Left hindlimb (tissue), 1 donor: ENCODE measurements around the gene KRTCAP3.
"Not testable (repeated sequence)": the region's sequence is repeated elsewhere in the genome, so short reads cannot be mapped to it uniquely, and the experiment has no call there.

Source experiments
- DNase-seq: peaks from one replicate; pipeline ENCODE4 v3.0.0-alpha.2; 2018

Gene KRTCAP3, protein sequence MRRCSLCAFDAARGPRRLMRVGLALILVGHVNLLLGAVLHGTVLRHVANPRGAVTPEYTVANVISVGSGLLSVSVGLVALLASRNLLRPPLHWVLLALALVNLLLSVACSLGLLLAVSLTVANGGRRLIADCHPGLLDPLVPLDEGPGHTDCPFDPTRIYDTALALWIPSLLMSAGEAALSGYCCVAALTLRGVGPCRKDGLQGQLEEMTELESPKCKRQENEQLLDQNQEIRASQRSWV

DNA sequence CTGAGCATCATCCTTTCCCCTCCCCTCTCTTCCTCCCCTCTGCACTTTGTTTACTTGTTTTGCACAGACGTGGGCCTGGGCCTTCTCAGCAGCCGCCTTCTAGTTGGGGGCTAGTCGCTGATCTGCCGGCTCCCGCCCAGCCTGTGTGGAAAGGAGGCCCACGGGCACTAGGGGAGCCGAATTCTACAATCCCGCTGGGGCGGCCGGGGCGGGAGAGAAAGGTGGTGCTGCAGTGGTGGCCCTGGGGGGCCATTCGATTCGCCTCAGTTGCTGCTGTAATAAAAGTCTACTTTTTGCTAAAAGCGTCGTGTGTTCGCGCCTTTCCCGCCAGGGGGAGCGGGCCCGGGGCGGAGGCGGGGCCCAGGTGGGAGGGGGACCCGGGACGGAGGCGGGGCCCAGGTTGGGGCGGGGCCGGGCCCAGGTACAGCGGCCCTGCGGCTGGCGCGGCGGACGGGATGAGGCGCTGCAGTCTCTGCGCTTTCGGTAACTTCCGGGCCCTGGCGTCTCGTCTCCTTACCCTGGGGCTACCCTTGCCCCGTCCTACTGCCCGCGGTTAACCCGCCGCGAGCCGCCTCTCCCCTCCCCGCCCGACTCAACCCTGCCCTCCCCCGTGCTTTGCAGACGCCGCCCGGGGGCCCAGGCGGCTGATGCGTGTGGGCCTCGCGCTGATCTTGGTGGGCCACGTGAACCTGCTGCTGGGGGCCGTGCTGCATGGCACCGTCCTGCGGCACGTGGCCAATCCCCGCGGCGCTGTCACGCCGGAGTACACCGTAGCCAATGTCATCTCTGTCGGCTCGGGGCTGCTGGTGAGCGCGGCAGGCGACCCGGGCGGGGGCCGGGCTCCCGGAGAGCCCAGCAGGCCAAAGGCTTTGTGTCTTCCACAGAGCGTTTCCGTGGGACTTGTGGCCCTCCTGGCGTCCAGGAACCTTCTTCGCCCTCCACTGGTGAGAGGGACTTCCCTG, at the start of gene KRTCAP3:
KRTCAP3 (plus strand) TSS at position 424 of the 962 bp plus-strand sequence; CDS start at position 456, 32 bp downstream.
- DNase-seq, result no peak

DNA sequence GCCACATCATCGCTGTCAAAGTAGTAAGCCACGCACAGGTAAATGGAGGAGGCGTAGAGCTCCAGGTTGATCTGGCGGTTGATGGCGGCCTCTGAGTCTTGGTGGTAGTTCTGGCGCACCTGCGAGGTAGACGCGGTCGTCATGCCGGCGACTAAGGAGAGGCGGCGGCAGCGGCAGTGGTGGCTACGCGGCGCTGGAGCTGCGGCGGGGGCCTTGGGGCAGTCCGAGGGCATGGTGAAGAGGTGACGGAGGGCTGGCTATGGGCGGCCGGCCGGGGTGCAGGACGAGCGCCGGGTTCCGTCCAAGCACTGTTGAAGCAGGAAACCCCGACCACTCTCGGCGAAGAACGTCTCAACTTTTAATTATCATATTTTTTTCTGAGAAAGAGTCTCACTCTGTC, 49.0 kb upstream of the KRTCAP3 start:
- DNase-seq, result no peak

DNA sequence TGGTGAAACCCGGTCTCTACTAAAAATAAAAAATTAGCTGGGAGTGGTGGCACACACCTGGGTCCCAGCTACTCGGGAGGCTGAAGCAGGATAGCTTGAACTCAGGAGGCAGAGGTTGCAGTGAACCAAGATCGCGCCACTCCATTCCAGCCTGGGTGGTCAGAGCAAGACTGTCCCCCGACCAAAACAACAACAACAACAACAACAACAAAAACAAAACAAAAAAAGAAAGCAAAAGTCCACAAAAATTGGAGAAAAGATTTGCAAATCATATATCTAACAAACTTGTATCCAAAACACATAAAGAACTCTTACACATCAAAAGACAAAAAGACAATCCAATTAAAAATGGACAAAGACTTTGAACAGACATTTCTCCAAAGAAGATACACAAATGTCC, 43.2 kb upstream of the KRTCAP3 start:
- no peak for DNase-seq

DNA sequence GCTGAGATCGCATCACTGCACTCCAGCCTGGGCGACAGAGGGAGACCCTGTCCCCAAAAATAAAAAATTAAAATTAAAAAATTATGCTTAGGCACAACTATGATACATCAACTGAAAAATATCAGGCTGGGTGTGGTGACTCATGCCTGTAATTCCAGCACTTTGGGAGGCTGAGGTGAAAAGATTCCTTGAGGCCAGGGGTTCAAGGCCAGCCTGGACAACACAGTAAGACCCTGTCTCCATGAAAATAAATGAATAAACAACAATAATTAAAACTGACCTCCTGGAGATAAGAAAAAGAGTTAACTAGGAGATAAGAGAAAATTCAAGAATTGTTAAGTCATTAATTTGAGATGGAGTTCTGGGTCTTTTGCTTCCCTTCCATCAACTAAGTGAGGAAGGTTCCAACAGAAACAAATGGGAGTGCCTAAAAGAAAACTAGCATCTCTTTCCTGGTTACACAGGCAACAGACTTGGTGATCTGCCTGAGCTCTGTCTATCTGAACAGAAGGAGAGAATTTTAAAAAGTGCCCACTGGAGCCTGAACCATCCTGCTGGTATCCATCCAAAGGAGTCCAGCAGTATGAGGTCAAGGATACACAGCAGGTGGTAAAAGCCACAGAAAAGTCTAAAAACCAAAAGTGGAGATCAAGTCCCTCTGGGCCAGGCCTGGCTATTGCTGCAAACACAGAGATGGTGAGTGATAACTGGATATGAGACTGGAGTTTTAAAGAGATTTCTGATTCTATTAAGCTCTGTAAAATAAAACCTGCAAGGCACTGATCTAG, 41.6 kb upstream of the KRTCAP3 start:
- DNase-seq, result no peak

DNA sequence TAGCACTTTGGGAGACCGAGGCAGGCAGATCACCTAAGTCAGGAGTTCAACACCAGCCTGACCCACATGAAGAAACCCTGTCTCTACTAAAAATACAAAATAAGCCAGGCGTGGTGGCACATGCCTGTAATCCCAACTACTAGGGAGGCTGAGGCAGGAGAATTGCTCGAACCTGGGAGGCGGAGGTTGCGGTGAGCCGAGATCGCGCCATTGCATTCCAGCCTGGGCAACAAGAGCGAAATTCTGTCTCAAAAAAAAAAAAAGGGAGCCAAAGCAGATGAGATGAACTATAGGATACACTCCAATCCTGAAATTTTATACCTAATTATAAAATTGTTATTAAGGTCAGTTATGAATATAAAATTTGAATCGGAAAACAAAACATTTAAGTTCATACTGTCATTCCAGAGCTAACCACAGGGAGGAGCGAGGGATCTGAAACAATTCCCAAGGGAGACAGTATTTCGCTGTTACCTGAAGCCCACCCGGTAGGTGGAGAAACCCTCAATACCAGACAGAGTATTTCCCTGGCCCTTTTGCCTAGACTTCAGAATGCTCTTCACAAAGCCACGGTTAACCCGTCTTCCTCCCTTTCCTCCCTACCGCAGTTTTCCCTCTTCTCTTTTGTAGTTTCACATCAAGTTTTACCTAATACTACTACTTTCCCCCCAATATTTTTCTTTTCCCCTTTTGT, 34.2 kb upstream of the KRTCAP3 start:
- no peak for DNase-seq

DNA sequence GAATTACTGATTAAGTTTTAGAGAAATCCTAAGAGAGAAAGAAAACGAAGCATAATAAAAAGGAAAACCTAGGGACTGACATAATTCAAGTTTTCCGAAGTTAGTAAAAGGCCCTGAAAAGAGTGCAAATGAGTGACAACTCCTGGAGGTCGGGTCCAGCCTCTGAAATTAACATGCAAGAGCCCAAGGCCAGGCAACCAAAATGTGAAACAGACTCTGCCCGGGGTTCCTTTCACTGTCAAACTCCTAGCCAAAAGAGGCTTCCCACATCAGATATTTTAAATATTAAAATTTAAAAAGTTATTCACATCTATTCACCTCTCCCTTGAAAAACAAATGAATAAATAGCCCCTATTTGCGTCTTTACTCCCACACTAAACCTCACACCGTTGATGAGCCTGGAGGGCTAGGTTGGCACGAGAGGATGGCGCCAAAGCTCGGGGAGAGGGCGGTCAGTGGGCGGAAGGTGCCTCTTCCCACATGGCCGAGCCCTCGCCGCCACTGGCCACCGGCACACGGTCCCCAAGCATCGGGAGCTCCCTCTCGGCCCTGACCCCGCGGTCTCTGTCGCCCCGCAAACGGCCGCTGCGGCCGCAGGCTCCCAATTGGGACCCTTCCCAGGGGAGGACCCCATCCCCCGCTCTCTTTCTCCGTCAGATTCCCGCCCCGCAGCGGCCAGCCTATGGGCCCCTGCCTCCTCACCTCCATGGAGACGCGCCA, 33.4 kb upstream of the KRTCAP3 start:
- no peak for DNase-seq

DNA sequence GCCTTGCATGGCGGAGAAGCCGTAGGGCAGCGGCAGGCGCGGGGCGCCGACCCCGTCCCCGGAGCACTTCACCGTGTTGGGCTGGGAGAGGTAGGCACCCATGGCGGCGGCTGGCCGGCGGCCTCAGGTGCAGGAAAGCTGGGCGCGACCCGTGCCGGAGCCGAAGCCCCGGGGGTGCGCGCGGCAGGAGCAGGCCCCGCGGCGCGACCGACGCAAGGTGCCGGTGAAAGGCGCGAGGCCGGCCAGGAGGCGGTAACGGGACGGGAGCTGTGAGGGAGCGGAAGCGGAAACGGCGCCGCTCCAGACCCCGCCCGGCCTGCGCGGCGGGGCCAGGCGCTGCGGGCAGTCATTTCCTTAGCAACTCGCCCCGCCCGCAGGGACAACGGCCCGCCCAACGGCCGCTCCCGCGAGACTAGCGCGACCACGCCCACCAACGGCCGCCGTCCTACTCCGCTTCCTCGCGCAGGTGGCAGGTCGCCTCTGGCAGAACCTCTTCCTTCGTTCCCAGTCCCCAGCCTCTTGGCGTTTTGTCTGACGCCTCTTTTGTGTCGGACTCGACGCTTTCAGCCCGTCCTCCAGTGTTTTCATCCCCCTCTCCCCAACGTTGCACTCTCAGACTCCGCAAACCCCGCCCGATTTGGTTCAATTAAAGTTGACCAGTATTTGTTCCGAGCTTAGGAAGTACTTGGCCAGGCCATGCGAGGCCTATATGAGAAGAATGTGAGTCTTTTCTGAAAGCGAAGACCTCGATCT, 32.7 kb upstream of the KRTCAP3 start, which contains the start of gene PPM1G:
PPM1G (minus strand) TSS at position 271 of the 753 bp plus-strand sequence; CDS start at position 102, 169 bp downstream.
- DNase-seq, result peak; percentile 95

DNA sequence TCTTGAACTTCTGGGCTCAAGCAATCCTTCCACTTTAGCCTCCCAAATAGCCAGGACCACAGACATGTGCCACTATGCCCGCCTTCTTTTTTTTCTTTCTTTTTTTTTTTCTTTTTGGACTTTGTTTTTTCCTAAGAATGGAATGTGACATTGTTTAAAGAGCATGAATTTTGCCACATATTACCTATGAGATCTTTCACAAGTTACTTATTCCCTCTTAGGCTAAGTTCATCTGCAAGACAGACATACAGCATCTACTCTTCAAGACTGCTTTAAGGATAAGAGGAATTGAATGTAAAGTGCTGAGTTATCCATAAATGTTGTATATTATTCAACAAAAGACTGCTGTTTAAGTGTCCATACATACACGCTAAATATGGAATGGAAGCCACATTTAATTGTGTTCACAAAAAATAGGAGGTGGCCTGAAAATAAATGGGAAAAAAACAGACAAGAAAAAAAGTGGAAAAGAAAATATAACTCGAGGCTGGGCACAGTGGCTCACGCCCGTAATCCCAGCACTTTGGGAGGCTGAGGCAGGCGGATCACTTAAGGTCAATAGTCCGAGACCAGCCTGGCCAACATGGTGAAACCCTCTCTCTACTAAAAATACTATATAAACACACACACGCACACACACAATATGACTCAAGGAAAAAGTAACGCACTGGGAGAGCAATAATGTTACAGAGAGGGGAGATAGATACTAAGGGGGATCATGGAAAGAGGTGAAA, 29.6 kb upstream of the KRTCAP3 start:
- no peak for DNase-seq

DNA sequence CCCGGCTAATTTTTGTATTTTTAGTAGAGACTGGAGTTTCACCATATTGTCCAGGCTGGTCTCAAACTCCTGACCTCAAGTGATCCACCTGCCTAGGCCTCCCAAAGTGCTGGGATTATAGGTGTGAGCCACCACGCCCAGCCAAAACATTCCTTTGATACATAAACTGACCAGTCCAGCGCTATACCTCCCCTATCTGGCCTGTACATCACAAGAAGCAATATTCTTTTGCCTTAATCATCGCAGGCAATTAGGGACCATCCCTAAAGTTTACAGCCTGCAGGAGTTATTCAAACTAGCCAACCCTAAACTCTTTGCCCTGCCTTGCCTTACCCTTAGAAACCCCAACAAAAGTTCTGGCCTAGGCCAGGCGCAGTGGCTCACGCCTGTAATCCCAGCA, 26.0 kb upstream of the KRTCAP3 start:
- DNase-seq, result no peak

DNA sequence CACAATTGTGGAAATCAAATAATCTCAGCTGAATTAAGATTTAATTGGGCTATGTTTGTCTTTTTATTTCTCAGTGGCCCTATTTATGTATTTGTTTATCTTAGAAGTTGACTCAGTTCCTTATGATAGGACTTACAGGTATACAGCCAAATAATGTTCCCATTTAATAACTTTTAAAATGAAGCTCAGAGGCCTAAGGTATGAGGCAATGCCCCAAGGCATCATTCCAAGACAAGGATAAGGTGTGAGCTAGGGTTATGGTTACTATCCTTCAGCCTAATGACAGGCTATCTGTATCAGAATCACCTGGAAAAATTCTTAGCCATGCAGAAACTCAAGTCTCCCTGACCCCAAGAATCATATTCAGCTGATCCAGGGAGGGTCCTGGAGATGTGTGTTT, 21.2 kb upstream of the KRTCAP3 start:
- DNase-seq, result no peak

DNA sequence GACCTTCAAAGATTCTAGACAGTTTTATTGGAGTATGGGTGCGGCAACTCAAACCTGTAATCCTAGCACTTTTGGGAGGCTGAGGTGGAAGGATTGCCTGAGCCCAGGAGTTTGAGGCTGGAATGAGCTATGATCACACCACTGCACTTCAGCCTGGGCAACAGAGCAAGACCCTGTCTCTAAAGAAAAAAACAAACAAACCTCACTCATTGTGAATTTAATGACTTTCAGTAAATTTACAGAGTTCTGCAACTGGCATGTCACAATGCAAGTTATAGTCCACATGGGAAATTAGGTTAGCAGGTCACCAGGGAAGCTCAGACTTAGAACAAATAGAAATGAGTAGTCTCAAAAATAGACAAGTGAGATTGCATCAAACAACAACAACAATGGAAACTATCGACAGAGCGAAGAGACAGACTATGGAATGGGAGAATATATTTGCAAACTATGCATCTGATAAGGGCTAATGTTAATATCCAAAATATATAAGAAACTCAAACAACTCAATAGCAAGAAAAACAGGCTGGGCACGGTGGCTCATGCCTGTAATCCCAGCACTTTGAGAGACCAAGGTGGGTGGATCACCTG, 20.4 kb upstream of the KRTCAP3 start:
- DNase-seq, result no peak

DNA sequence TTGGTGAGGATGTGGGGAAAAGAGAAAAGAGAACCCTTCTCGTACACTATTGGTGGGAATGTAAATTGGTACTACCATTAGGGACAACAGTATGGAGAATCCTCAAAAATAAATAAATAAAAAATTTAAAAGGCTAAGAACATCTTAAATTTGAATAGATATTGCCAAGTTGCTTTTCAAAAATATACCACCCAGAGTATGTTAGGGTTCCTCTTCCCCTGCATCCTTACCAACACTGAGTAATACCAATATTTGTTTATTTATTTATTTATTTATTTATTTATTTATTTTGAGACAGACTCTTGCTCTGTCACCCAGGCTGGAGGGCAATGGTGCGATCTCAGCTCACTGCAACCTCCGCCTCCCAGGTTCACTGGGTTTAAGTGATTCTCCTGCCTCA, 19.2 kb upstream of the KRTCAP3 start:
- DNase-seq, result no peak

DNA sequence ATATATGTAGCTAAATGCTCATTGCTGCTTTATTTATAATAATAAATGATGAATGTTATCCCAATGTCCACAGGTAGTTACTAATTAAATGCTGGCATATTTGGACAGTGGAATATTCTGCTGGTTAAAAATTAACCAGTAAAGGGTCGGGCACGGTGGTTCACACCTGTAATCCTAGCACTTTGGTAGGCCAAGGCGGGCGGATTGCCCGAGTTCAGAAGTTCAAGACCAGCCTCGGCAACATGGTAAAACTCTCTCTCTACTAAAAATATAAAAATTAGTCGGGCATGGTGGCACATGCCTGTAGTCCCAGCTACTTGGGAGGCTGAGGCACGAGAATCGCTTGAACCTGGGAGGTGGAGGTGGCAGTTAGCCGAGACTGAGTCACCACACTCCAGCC, 17.1 kb upstream of the KRTCAP3 start:
- not testable (repeated sequence) for DNase-seq

DNA sequence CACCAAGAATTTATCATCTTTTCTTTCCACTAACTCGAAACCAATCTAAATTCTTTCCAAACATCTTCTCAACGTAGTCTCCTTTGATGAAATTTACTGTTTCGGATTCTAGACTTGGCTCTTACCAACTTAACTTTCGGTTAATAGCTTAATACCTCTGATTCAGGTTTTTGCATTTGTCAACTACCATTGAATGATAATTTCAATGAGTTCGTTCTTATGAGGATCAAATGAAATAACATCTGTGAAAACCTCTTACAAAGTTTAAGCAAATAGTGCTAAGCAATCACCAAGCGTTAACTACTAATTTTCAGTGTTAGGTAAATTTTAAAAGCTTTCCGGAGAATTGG, 14.3 kb upstream of the KRTCAP3 start:
- no peak for DNase-seq

DNA sequence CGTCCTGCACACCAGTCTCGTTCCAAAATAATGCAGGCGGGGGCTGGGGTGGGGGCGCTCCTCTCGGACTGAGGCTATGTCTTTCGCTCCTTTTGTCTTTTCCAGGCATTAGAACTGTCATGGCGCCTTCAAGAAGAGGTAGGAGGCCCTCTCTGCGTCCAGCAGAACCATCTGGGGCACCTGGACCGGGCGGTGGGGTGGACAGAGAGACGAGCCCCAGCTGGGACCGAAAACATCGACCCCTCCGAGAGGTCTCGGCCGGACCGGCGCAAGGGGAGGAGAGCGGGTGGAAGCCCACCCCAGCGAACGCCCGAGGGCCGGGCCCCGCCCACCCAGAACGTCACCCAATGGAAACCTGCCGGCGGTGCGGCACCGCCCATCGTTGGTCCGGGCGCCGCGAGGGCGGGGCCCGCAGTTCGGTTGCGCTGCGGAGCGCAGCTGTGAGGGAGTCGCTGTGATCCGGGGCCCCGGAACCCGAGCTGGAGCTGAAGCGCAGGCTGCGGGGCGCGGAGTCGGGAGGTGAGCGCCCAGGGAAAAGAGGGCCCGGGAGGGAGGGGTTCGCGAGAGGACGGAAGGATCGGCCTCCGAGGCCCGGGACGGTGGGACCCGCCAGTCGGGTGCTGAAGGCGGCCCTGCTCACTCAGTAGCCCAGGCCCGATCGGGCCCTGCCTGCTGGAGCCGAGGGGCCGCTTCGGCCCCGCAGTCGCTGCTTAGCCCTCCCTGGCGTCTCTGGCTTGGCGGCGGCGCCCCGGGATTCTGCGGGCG, 13.8 kb upstream of the KRTCAP3 start, which contains the start of gene NRBP1:
NRBP1 (plus strand) TSS at position 419 of the 765 bp plus-strand sequence. CDS start 4,643 bp downstream, outside the sequence.
- peak; percentile 95 for DNase-seq

DNA sequence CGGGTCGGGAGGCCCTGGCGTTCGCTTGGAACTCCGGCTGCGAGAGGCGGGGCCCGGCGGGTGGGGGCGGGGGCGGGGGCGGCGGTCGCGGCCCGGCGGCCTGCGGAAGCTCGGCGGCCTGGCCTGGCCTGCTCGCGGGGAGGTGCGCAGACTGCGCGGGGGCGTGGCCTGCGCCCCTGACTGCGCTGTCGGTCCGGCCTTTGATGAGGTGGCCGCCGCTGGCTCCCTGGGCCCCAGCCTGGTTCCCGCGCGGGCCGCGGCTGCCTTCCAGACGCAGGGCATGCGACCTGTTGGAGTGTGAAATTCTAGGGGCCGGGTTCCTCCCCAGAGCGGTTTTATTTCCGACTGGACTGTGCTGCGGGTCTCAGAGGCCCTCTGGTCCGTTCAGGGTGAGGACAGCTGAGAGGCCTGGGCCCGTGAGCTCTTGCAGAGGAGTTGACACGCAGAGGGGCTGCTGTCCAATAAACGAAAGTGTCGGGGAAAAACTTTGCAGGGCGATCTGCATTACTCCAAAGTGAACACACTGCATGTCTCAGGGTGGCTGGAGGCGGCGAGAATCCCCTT, 13.1 kb upstream of the KRTCAP3 start:
- peak; percentile 91 for DNase-seq

DNA sequence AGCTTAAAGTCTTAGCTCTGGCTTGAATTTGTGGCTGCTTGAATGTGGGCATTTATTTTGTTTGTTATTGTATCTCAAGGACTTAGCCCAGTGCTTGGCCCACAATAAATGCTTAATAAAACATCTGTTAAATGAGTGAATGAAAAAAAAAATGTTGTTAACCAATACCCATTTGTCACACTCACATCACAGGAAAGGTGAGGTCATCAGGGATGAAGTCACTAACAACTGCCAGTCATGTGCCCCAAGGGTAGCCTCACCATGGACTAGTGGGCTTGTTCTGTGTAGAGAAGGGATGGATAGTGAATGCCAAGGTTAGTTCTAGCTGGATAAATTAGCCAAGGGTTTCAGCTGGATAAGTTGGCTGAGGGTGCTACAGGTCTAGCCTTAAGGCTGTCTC, 10.8 kb upstream of the KRTCAP3 start:
- DNase-seq, result no peak

DNA sequence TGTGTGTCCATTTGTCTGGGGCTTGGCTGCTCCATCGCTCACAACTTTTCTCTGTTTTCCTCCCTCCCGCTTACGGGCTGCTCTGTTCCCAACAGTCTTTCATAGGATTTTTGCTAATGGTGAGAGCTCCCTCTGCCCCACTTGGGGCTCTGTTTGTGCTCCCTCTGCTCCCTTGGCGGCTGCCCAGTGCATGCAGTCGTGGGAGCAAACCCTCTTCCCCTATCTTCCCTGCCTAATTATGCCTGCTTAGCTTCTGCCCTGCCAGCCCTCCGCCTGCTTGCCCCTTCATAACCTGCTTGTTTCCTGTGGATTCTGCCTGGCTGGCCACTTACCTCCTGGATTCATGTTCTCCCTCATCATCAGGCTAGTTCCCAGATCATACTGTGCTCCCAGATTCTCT, 6.6 kb upstream of the KRTCAP3 start:
- no peak for DNase-seq
